ENCODE data around the gene TMED9.

- TF ChIP-seq EP300 (IDR thresholded peaks at IDR 0.05) (no peak), CTCF (IDR thresholded peaks at IDR 0.05) (no peak), POLR2AphosphoS5 (IDR thresholded peaks at IDR 0.05) (no peak)
These were observed 39.1 kb upstream of the TMED9 start for GRCh38 chr5:177552839-177553455.
